Endothelial cell of umbilical vein (primary cell): ENCODE results near the gene CLEC2B.

Source experiments
- POLR2A ChIP-seq: IDR thresholded peaks from 2 replicates; pipeline ENCODE4 v1.6.1; 2012; ENCODE audit warnings: low read depth, mild to moderate bottlenecking, control low read depth, low read length
- POLR2AphosphoS5 ChIP-seq: IDR thresholded peaks from 2 replicates; pipeline ENCODE4 v1.6.1; 2012; ENCODE audit warnings: low read depth, mild to moderate bottlenecking, control low read depth, low read length, moderate library complexity; ENCODE audit not compliant: insufficient read depth

DNA sequence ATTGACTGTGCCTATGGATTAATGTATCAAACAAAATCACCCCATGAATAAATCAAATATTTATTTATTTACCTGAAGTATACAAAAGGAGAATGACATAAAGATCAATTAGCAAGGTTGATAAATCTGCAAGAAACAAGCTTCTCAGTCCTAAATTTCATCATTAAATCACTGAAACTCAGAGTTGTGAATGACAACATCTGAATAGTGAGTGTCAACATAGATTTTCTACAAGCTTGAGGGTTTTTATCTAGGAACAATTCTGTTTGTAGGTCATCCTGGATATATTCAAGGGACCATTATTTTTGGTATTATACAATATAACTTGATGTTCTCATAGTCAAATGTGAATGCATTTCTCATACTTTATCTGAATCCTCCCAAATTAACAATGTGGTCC lies 59.3 kb downstream of the CLEC2B start:
- TF ChIP-seq POLR2A, result no peak
- TF ChIP-seq POLR2AphosphoS5, result no peak
